ENCODE data around the gene ADNP. TPM values are rescaled to one million over a fixed set of nuclear protein-coding genes. Genes with fewer than 3 reads are reported as not detected.

ADNP gene
- 95.0 and 98.0 TPM in 2 replicates for total RNA-seq (2014; rRNA removed; shearing (Covaris generic))
- polyA plus RNA-seq (2016; fragmentation: Nextera tagmentation; extraction: Ambion mirVana) = 83.9 and 106 TPM in 2 replicates
- long read RNA-seq, partial matches to known transcripts = 0 of 20 reads
- long read RNA-seq, other reads (novel, unspliced or antisense) = 19 of 20 reads

DNA sequence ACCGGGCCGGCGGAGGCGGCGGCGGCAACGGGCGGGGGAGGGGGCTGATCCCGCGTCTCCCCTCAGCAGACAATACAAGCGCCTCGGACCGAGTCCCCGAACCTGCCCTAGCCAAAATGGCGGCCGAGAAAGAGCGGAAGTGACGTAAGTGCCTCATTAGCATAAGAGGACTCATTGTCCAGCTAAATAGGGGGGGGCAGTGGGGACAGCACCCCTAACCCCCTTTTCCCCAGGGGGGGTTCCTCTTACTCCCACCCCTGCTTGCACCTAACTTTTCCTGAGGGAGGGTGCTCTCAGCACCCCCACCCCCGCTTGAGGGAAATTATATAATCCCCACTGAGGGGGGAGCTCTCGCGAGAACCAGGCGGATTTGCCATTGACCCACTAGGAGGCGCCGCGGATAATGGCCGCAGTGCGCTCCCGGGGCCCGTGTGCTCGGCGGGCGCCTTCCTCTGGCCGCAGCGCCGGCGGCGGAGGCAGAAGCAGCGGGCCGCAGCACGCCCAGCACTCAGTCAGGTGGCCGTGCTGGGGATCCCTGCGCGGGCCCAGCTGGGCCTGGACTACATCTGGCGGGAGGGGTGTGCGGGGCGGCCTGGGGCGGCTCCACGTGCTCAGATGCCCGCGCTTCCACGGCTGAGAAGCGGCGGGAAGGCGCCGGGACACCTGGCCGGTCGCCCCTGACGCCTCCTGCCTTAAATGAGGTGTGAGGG, at the start of gene ADNP:
TSS of gene ADNP (minus strand) at position 132 of the 710 bp plus-strand sequence. CDS start 27,441 bp downstream, outside the sequence.
- Mint-ChIP-seq H3K9me3 (peaks cover 7% of the 10 kb centered on the region; the same call in 2 of the 3 replicates), H3K4me3 (peak within 1 kb of the TSS; percentile 94), H3K4me1 (peaks cover 37% of the 10 kb centered on the region), H3K36me3 (ENCODE audit: low read depth) (peaks cover 79% of the 10 kb centered on the region), H3K27me3 (ENCODE audit: insufficient read depth, low read depth, poor library complexity) (peaks cover 18% of the 10 kb centered on the region), H3K27ac (peak within 1 kb of the TSS; percentile 99)
- peaks cover 32% of the 10 kb centered on the region for H3K4me1 ChIP-seq (ENCODE audit: insufficient read depth)
- ATAC-seq (peak; percentile 77), DNase-seq (ENCODE audit: low spot score) (peak; percentile 97)
- H3K4me2 ChIP-seq = peak within 1 kb of the TSS; percentile 65
- H3F3A ChIP-seq (replicated peaks; ENCODE audit: low read depth) = 0 out of 2 replicates have a peak, but pooled peaks cover 7% of the 10 kb centered on the region
- no peaks in the 10 kb centered on the region for H3K9me2 ChIP-seq (ENCODE audit: insufficient read depth)
- H3K4me3 ChIP-seq = peak within 1 kb of the TSS; percentile 73
- no peak within 1 kb of the TSS for H2AFZ ChIP-seq
- peaks cover 16% of the 10 kb centered on the region; the same call in 1 of the 2 replicates for H3K36me3 ChIP-seq (ENCODE audit: insufficient read depth)
- TF ChIP-seq STAT1 (IDR thresholded peaks at IDR 0.05; ENCODE audit: unreplicated experiment) (no peak), NANOG (IDR thresholded peaks at IDR 0.05; ENCODE audit: borderline replicate concordance) (no peak), JUNB (IDR thresholded peaks at IDR 0.05; ENCODE audit: unreplicated experiment) (no peak), ZNF331 (CRISPR knock-in tag; IDR thresholded peaks at IDR 0.05; ENCODE audit: low read depth) (0 out of 2 replicates have a peak, but pooled peaks have one; percentile 20), POLR2AphosphoS5 (IDR thresholded peaks at IDR 0.05; ENCODE audit: low read depth) (peak; percentile 67), EZH2phosphoT487 (IDR thresholded peaks at IDR 0.05; ENCODE audit: unreplicated experiment) (no peak), ZNF114 (CRISPR knock-in tag; IDR thresholded peaks at IDR 0.05) (0 out of 2 replicates have a peak, but pooled peaks have one; percentile 55), EZH2 (IDR thresholded peaks at IDR 0.05; ENCODE audit: low read depth, unreplicated experiment) (no peak), CREB1 (CRISPR knock-in tag; IDR thresholded peaks at IDR 0.05; ENCODE audit: low read depth) (peak; percentile 88)
- TF ChIP-seq, protein P1, sequence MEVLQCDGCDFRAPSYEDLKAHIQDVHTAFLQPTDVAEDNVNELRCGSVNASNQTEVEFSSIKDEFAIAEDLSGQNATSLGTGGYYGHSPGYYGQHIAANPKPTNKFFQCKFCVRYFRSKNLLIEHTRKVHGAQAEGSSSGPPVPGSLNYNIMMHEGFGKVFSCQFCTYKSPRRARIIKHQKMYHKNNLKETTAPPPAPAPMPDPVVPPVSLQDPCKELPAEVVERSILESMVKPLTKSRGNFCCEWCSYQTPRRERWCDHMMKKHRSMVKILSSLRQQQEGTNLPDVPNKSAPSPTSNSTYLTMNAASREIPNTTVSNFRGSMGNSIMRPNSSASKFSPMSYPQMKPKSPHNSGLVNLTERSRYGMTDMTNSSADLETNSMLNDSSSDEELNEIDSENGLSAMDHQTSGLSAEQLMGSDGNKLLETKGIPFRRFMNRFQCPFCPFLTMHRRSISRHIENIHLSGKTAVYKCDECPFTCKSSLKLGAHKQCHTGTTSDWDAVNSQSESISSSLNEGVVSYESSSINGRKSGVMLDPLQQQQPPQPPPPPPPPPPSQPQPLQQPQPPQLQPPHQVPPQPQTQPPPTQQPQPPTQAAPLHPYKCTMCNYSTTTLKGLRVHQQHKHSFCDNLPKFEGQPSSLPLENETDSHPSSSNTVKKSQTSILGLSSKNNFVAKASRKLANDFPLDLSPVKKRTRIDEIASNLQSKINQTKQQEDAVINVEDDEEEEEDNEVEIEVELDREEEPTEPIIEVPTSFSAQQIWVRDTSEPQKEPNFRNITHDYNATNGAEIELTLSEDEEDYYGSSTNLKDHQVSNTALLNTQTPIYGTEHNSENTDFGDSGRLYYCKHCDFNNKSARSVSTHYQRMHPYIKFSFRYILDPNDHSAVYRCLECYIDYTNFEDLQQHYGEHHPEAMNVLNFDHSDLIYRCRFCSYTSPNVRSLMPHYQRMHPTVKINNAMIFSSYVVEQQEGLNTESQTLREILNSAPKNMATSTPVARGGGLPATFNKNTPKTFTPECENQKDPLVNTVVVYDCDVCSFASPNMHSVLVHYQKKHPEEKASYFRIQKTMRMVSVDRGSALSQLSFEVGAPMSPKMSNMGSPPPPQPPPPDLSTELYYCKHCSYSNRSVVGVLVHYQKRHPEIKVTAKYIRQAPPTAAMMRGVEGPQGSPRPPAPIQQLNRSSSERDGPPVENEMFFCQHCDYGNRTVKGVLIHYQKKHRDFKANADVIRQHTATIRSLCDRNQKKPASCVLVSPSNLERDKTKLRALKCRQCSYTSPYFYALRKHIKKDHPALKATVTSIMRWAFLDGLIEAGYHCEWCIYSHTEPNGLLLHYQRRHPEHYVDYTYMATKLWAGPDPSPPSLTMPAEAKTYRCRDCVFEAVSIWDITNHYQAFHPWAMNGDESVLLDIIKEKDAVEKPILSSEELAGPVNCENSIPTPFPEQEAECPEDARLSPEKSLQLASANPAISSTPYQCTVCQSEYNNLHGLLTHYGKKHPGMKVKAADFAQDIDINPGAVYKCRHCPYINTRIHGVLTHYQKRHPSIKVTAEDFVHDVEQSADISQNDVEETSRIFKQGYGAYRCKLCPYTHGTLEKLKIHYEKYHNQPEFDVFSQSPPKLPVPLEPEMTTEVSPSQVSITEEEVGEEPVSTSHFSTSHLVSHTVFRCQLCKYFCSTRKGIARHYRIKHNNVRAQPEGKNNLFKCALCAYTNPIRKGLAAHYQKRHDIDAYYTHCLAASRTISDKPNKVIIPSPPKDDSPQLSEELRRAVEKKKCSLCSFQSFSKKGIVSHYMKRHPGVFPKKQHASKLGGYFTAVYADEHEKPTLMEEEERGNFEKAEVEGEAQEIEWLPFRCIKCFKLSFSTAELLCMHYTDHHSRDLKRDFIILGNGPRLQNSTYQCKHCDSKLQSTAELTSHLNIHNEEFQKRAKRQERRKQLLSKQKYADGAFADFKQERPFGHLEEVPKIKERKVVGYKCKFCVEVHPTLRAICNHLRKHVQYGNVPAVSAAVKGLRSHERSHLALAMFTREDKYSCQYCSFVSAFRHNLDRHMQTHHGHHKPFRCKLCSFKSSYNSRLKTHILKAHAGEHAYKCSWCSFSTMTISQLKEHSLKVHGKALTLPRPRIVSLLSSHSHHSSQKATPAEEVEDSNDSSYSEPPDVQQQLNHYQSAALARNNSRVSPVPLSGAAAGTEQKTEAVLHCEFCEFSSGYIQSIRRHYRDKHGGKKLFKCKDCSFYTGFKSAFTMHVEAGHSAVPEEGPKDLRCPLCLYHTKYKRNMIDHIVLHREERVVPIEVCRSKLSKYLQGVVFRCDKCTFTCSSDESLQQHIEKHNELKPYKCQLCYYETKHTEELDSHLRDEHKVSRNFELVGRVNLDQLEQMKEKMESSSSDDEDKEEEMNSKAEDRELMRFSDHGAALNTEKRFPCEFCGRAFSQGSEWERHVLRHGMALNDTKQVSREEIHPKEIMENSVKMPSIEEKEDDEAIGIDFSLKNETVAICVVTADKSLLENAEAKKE (CRISPR knock-in tag; IDR thresholded peaks at IDR 0.05) = 0 out of 2 replicates have a peak, but pooled peaks have one; percentile 43
- TF ChIP-seq, protein P2, sequence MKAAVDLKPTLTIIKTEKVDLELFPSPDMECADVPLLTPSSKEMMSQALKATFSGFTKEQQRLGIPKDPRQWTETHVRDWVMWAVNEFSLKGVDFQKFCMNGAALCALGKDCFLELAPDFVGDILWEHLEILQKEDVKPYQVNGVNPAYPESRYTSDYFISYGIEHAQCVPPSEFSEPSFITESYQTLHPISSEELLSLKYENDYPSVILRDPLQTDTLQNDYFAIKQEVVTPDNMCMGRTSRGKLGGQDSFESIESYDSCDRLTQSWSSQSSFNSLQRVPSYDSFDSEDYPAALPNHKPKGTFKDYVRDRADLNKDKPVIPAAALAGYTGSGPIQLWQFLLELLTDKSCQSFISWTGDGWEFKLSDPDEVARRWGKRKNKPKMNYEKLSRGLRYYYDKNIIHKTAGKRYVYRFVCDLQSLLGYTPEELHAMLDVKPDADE (IDR thresholded peaks at IDR 0.05) = no peak
- TF ChIP-seq, protein P3, sequence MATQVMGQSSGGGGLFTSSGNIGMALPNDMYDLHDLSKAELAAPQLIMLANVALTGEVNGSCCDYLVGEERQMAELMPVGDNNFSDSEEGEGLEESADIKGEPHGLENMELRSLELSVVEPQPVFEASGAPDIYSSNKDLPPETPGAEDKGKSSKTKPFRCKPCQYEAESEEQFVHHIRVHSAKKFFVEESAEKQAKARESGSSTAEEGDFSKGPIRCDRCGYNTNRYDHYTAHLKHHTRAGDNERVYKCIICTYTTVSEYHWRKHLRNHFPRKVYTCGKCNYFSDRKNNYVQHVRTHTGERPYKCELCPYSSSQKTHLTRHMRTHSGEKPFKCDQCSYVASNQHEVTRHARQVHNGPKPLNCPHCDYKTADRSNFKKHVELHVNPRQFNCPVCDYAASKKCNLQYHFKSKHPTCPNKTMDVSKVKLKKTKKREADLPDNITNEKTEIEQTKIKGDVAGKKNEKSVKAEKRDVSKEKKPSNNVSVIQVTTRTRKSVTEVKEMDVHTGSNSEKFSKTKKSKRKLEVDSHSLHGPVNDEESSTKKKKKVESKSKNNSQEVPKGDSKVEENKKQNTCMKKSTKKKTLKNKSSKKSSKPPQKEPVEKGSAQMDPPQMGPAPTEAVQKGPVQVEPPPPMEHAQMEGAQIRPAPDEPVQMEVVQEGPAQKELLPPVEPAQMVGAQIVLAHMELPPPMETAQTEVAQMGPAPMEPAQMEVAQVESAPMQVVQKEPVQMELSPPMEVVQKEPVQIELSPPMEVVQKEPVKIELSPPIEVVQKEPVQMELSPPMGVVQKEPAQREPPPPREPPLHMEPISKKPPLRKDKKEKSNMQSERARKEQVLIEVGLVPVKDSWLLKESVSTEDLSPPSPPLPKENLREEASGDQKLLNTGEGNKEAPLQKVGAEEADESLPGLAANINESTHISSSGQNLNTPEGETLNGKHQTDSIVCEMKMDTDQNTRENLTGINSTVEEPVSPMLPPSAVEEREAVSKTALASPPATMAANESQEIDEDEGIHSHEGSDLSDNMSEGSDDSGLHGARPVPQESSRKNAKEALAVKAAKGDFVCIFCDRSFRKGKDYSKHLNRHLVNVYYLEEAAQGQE (IDR thresholded peaks at IDR 0.05; ENCODE audit: unreplicated experiment) = no peak
- TF ChIP-seq, protein P4, sequence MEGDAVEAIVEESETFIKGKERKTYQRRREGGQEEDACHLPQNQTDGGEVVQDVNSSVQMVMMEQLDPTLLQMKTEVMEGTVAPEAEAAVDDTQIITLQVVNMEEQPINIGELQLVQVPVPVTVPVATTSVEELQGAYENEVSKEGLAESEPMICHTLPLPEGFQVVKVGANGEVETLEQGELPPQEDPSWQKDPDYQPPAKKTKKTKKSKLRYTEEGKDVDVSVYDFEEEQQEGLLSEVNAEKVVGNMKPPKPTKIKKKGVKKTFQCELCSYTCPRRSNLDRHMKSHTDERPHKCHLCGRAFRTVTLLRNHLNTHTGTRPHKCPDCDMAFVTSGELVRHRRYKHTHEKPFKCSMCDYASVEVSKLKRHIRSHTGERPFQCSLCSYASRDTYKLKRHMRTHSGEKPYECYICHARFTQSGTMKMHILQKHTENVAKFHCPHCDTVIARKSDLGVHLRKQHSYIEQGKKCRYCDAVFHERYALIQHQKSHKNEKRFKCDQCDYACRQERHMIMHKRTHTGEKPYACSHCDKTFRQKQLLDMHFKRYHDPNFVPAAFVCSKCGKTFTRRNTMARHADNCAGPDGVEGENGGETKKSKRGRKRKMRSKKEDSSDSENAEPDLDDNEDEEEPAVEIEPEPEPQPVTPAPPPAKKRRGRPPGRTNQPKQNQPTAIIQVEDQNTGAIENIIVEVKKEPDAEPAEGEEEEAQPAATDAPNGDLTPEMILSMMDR (conservative IDR thresholded peaks at IDR 0.05; ENCODE audit: low read depth in 2 of 2) = peak; percentile 50 to 57
- H3K27me3 ChIP-seq (ENCODE audit: insufficient read depth) = no peaks in the 10 kb centered on the region
- H3K79me2 ChIP-seq (replicated peaks; ENCODE audit: insufficient read depth) = peaks cover 37% of the 10 kb centered on the region
- H3K27ac ChIP-seq (ENCODE audit: low read depth) = peak within 1 kb of the TSS; percentile 99
- H4K20me1 ChIP-seq (replicated peaks; ENCODE audit: insufficient read depth) = peaks cover 24% of the 10 kb centered on the region
